HCT116 (cell line): ENCODE data around the gene STAG1. TPM values are rescaled to one million over a fixed set of nuclear protein-coding genes. Genes with fewer than 3 reads are reported as not detected.

Experiments used
- ATAC-seq: fragments of 200-7000 bp; cut with Tn5 transposase; 2 replicates; pipeline ENCODE4 v1.9.1; 2020; ENCODE audit warnings: mild to moderate bottlenecking, moderate library complexity
- BruUV-seq: library from RNA; stranded (reverse); fragments of 400-500 nt; replicated peaks from 2 replicates; lab custom pipeline; 2021; lab: Mats Ljungman, UMichigan
- CTCF ChIA-PET: fragments of 300-600 bp; sonication (Branson Sonifier 250); formaldehyde crosslinking; loops from one replicate; lab custom pipeline; 2021; ENCODE audit warnings: antibody characterized with exemption; lab: Charles Lee
- POLR2A ChIA-PET: fragments of 300-600, 350-600 bp; sonication (Branson Sonifier 250); formaldehyde crosslinking; loops from one replicate; lab custom pipeline; 2021; ENCODE audit warnings: antibody characterized with exemption; lab: Charles Lee
- RAD21 ChIA-PET, 2 experiments: fragments of 300-600 bp; sonication (Branson Sonifier 250); formaldehyde crosslinking; loops; one replicate each; lab custom pipeline; 2023; ENCODE audit warnings: low total read pairs in 2 of 2; ENCODE audit not compliant: uncharacterized antibody in 2 of 2, unreplicated experiment in 2 of 2, low non-redundant PET in 1 of 2; lab: Charles Lee
- DNase-seq: peaks from one replicate; pipeline ENCODE4 v3.0.0-alpha.2; 2010; ENCODE audit warnings: low read depth, low spot score
- H2AFZ ChIP-seq: fragments of 200-600 bp; shearing (Covaris generic), sonication (generic); 2 replicates; pipeline ENCODE4 v1.6.1; 2017; ENCODE audit warnings: low read depth, mixed run types, mixed read lengths, antibody characterized with exemption, low read length; ENCODE audit not compliant: poor library complexity, severe bottlenecking
- H3K27ac ChIP-seq: 2 replicates; pipeline ENCODE4 v1.5.1; 2012; ENCODE audit warnings: low read depth, low read length
- H3K27me3 ChIP-seq: fragments of 200-600 bp; sonication (generic); 2 replicates; pipeline ENCODE4 v1.6.1; 2016; ENCODE audit warnings: mixed run types, low read length, mixed read lengths; ENCODE audit not compliant: insufficient read depth
- H3K36me3 ChIP-seq, 2 experiments: fragments of 200-500 bp in 1 of 2; fragments of 200-600 bp in 1 of 2; sonication (Bioruptor generic) in 1 of 2; sonication (generic) in 1 of 2; 2 replicates each; pipeline versions ENCODE4 v1.5.1 to v1.6.1; 2014 to 2016; ENCODE audit warnings: low read length in 2 of 2, inconsistent platforms in 1 of 2, mixed read lengths in 1 of 2, mixed run types in 1 of 2; ENCODE audit not compliant: insufficient read depth in 2 of 2, control insufficient read depth in 1 of 2
- H3K4me1 ChIP-seq, 2 experiments: fragments of 200-600 bp in 1 of 2; sonication (generic) in 1 of 2; 2 replicates each; pipeline versions ENCODE4 v1.5.1 to v1.6.1; 2012 to 2017; ENCODE audit warnings: low read length in 2 of 2, inconsistent platforms in 1 of 2, mild to moderate bottlenecking in 1 of 2, mixed read lengths in 1 of 2, mixed run types in 1 of 2, moderate library complexity in 1 of 2; ENCODE audit not compliant: insufficient read depth in 2 of 2, control insufficient read depth in 1 of 2
- H3K4me2 ChIP-seq: fragments of 200-600 bp; sonication (generic); 2 replicates; pipeline ENCODE4 v1.6.1; 2017; ENCODE audit warnings: mixed run types, low read length, mixed read lengths
- H3K4me3 ChIP-seq, 2 experiments: fragments of 200-600 bp in 1 of 2; sonication (generic) in 1 of 2; replicated peaks in 1 of 2; 2 replicates each; pipeline ENCODE4 v1.5.1; 2011 to 2016; ENCODE audit warnings: low read length in 2 of 2, control low read depth in 1 of 2, low read depth in 1 of 2, mild to moderate bottlenecking in 1 of 2, mixed read lengths in 1 of 2, mixed run types in 1 of 2
- H3K79me2 ChIP-seq: fragments of 200-600 bp; sonication (generic); 2 replicates; pipeline ENCODE4 v1.6.1; 2017; ENCODE audit warnings: mild to moderate bottlenecking, mixed run types, low read length, moderate library complexity, mixed read lengths; ENCODE audit not compliant: insufficient read depth
- H3K9ac ChIP-seq: fragments of 200-600 bp; sonication (generic); 2 replicates; pipeline ENCODE4 v1.6.1; 2016; ENCODE audit warnings: low read length, mixed read lengths
- H3K9me2 ChIP-seq: fragments of 200-600 bp; sonication (generic), shearing (Covaris generic); 2 replicates; pipeline ENCODE4 v1.6.1; 2017; ENCODE audit warnings: mixed run types, mild to moderate bottlenecking, moderate library complexity; ENCODE audit not compliant: insufficient read depth
- H3K9me3 ChIP-seq, 2 experiments: fragments of 200-500 bp in 1 of 2; fragments of 200-600 bp in 1 of 2; sonication (Bioruptor generic) in 1 of 2; sonication (generic) in 1 of 2; 2 replicates each; pipeline ENCODE4 v1.6.1; 2014 to 2017; ENCODE audit warnings: low read length in 2 of 2, mixed read lengths in 2 of 2, inconsistent platforms in 1 of 2, low read depth in 1 of 2, mild to moderate bottlenecking in 1 of 2, mixed run types in 1 of 2, moderate library complexity in 1 of 2; ENCODE audit not compliant: control insufficient read depth in 1 of 2, insufficient read depth in 1 of 2
- H4K20me1 ChIP-seq: fragments of 200-600 bp; sonication (generic), shearing (Covaris generic); 2 replicates; pipeline ENCODE4 v1.6.1; 2017; ENCODE audit warnings: mixed run types, mild to moderate bottlenecking, moderate library complexity; ENCODE audit not compliant: insufficient read depth
- ATF3 ChIP-seq: IDR thresholded peaks from 2 replicates; pipeline ENCODE4 v1.6.1; 2012
- CBX3 ChIP-seq: IDR thresholded peaks from 2 replicates; pipeline ENCODE4 v1.6.1; 2012; ENCODE audit warnings: low read depth
- CTCF ChIP-seq, 3 experiments: fragments of 200-600 bp in 1 of 3; sonication (generic) in 1 of 3; IDR thresholded peaks in 2 of 3; conservative IDR thresholded peaks in 1 of 3; 2 replicates each; pipeline ENCODE4 v1.5.1; 2012 to 2017; ENCODE audit warnings: low read depth in 2 of 3, low read length in 2 of 3, antibody characterized with exemption in 1 of 3, borderline replicate concordance in 1 of 3, control low read depth in 1 of 3, mild to moderate bottlenecking in 1 of 3, mixed read lengths in 1 of 3, mixed run types in 1 of 3, moderate library complexity in 1 of 3; ENCODE audit not compliant: insufficient read depth in 1 of 3
- EGR1 ChIP-seq: IDR thresholded peaks from 2 replicates; pipeline ENCODE4 v1.6.1; 2012; ENCODE audit warnings: low read depth
- EZH2 ChIP-seq: fragments of 200-600 bp; sonication (generic); IDR thresholded peaks from 2 replicates; pipeline ENCODE4 v1.6.1; 2017; ENCODE audit warnings: antibody characterized with exemption, mixed run types
- EZH2phosphoT487 ChIP-seq: fragments of 200-600 bp; IDR thresholded peaks from 2 replicates; pipeline ENCODE4 v1.6.1; 2018; ENCODE audit warnings: antibody characterized with exemption, borderline replicate concordance
- FOSL1 ChIP-seq: IDR thresholded peaks from 2 replicates; pipeline ENCODE4 v1.6.1; 2012; ENCODE audit warnings: low read depth
- JUND ChIP-seq: IDR thresholded peaks from 2 replicates; pipeline ENCODE4 v1.6.1; 2012
- POLR2AphosphoS5 ChIP-seq: IDR thresholded peaks from 2 replicates; pipeline ENCODE4 v1.6.1; 2011; ENCODE audit warnings: mild to moderate bottlenecking, low read depth, low read length, moderate library complexity
- REST ChIP-seq: IDR thresholded peaks from 2 replicates; pipeline ENCODE4 v1.6.1; 2012; ENCODE audit warnings: low read depth
- SIN3A ChIP-seq: IDR thresholded peaks from 2 replicates; pipeline ENCODE4 v1.6.1; 2012; ENCODE audit warnings: low read depth
- SP1 ChIP-seq: IDR thresholded peaks from 2 replicates; pipeline ENCODE4 v1.6.1; 2012; ENCODE audit warnings: low read depth
- TCF7L2 ChIP-seq: IDR thresholded peaks from 2 replicates; pipeline ENCODE4 v1.7.0; 2011; ENCODE audit warnings: borderline replicate concordance, inconsistent platforms; ENCODE audit not compliant: insufficient read depth, insufficient read length; ENCODE audit errors: extremely low read depth
- YY1 ChIP-seq: IDR thresholded peaks from 2 replicates; pipeline ENCODE4 v1.6.1; 2011; ENCODE audit warnings: low read length, low read depth, moderate library complexity, mild to moderate bottlenecking; ENCODE audit not compliant: insufficient replicate concordance; ENCODE audit errors: extremely low read depth
- ZBTB33 ChIP-seq: IDR thresholded peaks from 2 replicates; pipeline ENCODE4 v1.6.1; 2011; ENCODE audit warnings: mild to moderate bottlenecking, low read length, moderate library complexity; ENCODE audit not compliant: insufficient replicate concordance; ENCODE audit errors: extremely low read depth
- intact Hi-C: fragments of 100-400 bp; cut with micrococcal nuclease; formaldehyde crosslinking; loops from 2 replicates; pipeline ENCODE4 v1.10.0; 2022
- total RNA-seq: library from RNA; stranded (reverse); gene quantifications from one replicate; pipeline ENCODE4 v1.2.1, GENCODE V29; 2021; ENCODE audit not compliant: unreplicated experiment

Gene STAG1
- total RNA-seq, 1 experiment from 2014 or later, result 29.4 TPM

GRCh38 chr3:136387031-136387430 is 365.1 kb downstream of the STAG1 start:
- CTCF ChIA-PET, result no interaction called here

More at GRCh38 chr3:136387031-136387430, 365.1 kb downstream of the STAG1 start:
- peaks cover 0 to 2% of the 10 kb centered on the region in 2 experiments; a peak in 1 of 4 replicates for H3K4me1 ChIP-seq
- H3K4me3 ChIP-seq, result no peak overlapping the region
- POLR2A ChIA-PET, result no interaction called here
- H4K20me1 ChIP-seq, result no peaks in the 10 kb centered on the region
- H3K79me2 ChIP-seq, result no peaks in the 10 kb centered on the region
- H3K27ac ChIP-seq, result no peak overlapping the region
- intact Hi-C loops, result no loop called here
- DNase-seq (no peak), ATAC-seq (no peak)
- H3K9me2 ChIP-seq, result no peaks in the 10 kb centered on the region
- no peaks in the 10 kb centered on the region for H3K36me3 ChIP-seq
- RAD21 ChIA-PET, result no interaction called here
- no peak overlapping the region for H3K9ac ChIP-seq
- BruUV-seq, result no TSS peak
- H3K27me3 ChIP-seq, result no peaks in the 10 kb centered on the region
- H2AFZ ChIP-seq, result no peak overlapping the region
- H3K9me3 ChIP-seq, result no peaks in the 10 kb centered on the region
- H3K4me2 ChIP-seq, result no peak overlapping the region
- TF ChIP-seq EGR1 (no peak), TCF7L2 (no peak), JUND (no peak), CBX3 (no peak), EZH2 (no peak), CTCF (IDR thresholded peaks at IDR 0.05 in 2 of 3, conservative IDR thresholded peaks at IDR 0.05 in 1 of 3; ENCODE audit: borderline replicate concordance in 1 of 3, insufficient read depth in 1 of 3, low read depth in 2 of 3, low read length in 2 of 3) (no peak), SIN3A (no peak), REST (no peak), YY1 (no peak), POLR2AphosphoS5 (no peak), ATF3 (no peak), ZBTB33 (no peak), EZH2phosphoT487 (no peak), FOSL1 (no peak), SP1 (no peak)
- TF ChIP-seq, all 23 proteins: peak for 0
